ENCODE results near the gene MMP21.

MMP21 gene

GRCh38 chr10:125792342-125793300, 17.0 kb upstream of the MMP21 start:
- no peak for DNase-seq (ENCODE audit: low spot score)

- no peak for DNase-seq (ENCODE audit: low spot score)
Observed at GRCh38 chr10:125788156-125789034, 12.8 kb upstream of the MMP21 start.

GRCh38 chr10:125785791-125786190, 10.2 kb upstream of the MMP21 start:
- no peak for DNase-seq (ENCODE audit: low spot score)

DNA sequence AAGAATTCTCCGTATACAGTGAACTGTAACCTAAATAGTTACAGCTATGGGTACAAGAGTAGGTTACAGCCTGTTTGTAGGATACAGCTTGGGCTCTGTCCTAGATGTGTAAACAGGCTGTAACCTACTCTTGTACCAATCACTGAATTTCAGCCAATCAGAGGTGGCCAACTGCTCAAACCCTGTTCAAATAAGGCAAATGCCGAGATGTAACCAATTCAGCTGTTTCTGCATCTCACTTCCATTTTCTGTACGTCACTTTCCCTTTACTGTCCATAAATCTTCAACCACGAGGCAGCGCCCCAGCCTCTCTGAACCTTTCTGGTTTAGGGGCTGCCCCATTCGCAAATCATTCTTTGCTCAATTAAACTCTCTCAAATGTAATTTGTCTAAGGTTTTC, 8.3 kb upstream of the MMP21 start:
- no peak for DNase-seq (ENCODE audit: low spot score)

- no peak for DNase-seq (ENCODE audit: low spot score)
Observed at GRCh38 chr10:125783408-125783807, 7.8 kb upstream of the MMP21 start.

- DNase-seq (ENCODE audit: low spot score), result no peak
Observed at GRCh38 chr10:125782616-125783015, 7.0 kb upstream of the MMP21 start.

DNA sequence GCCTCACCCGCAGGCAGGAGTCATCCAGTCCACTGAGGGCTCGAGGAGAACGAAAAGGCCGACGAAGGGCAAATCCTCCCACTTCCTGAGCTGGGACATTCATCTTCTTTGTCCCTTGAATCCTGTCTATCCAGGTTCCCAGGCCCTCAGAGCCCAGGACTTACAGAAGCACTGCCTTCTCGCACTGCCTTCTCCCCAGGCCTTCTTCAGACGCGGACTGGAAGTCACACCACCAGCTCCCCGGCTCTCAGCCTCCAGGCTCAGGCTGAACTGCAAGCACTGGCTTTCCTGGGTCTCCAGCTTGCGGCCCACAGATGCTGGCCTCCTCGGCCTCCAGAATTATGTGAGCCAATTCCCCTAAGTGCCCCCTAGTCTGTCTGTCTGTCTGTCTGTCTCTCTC, 6.4 kb upstream of the MMP21 start:
- DNase-seq (ENCODE audit: low spot score), result no peak

GRCh38 chr10:125781374-125781773, 5.8 kb upstream of the MMP21 start:
- DNase-seq (ENCODE audit: low spot score), result no peak

DNA sequence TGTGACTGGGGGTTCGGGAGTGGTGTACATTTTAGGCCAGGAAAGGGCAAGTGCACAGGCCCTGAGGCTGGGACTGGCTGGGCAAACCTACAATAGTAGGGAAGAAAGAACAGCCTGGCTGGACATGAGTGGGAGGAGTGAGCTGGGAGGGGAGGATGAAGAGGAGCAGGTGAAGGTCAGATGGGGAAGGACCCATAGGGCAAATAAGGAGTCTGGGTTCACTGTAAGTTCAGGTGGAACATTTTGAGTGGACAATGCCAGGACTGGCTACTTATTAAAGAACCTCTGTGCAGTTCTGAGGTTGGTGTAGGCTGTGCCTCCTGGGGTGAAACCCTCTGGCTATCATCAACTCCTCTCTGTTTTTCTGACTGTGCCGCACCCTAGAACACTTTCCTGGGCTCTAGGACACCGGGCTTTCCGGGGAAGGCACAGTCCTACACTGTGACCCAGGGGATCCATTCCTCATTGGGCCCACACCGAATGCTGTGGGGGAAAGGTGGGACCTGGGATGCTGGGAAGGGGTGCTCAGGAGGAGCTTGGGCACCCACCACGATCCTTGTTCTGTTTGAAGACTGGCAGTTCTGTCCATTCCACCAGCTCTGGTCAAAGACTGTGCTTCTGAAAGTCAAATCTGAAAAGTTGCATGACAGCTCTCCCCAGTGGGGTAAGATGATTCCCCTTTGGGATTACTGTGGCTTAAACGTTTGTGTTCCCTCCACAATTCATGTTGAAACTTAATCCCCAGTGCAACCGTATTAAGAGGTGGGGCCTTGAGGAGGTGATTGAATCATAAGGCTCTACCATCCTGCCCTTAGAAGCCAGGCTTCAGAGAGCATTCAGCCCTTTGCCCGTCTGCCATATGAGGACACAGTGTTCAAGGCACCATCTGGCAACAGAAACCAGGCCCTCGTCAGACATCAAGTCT, 4.0 kb upstream of the MMP21 start:
- no peak for DNase-seq (ENCODE audit: low spot score)

GRCh38 chr10:125778556-125778955, 2.9 kb upstream of the MMP21 start:
- no peak for DNase-seq (ENCODE audit: low spot score)

DNA sequence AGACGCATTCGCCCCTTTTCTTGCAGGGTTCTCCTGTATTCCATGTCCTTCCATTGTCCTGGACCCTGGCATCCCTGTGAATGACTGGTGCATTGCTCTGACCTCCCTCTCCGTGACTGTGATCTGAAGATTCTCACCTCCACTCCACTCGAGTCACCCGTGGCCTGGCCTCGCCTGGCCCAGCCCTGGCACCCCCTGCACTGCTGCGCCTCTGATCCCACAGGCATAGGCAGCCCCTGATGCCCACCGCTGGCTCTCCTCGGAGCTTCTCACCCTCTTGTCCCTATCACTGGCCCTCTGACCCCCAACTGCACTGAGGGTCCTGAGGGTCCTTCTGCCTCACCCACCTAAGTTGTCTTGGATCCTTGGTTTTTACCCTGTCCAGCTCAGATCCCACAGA, 2.2 kb upstream of the MMP21 start:
- no peak for DNase-seq (ENCODE audit: low spot score)

DNA sequence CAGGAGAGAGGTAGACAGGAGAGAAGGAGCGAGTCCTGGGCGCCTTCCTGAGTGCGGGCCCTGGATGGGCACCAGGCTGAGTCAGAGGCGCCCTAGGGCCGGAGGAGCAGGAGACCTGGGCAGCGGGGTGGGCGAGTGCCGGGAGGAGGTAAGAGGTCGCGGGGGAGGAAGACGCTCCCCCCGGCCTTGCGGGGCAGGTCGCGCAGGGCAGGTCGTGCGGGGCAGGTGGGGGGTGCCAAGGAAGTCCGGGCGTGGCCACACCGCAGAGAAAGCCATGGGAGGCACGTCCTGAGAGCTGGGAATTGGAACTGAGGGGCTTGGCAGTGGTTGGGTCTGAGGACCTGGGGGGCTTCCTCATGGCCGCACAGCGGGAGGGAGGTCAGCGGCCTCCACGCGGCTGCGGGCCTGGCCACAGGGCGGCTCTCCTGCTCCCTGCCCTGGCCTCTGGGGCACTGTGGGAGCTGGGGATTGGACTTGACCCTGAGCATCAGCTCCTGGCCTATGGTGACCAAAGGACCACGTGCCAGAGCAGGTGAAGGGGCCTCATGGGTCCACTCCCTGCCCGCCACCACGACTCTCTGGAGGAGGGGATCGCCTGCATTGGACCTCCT, 935 bp downstream of the MMP21 start:
- DNase-seq (ENCODE audit: low spot score), result no peak

DNA sequence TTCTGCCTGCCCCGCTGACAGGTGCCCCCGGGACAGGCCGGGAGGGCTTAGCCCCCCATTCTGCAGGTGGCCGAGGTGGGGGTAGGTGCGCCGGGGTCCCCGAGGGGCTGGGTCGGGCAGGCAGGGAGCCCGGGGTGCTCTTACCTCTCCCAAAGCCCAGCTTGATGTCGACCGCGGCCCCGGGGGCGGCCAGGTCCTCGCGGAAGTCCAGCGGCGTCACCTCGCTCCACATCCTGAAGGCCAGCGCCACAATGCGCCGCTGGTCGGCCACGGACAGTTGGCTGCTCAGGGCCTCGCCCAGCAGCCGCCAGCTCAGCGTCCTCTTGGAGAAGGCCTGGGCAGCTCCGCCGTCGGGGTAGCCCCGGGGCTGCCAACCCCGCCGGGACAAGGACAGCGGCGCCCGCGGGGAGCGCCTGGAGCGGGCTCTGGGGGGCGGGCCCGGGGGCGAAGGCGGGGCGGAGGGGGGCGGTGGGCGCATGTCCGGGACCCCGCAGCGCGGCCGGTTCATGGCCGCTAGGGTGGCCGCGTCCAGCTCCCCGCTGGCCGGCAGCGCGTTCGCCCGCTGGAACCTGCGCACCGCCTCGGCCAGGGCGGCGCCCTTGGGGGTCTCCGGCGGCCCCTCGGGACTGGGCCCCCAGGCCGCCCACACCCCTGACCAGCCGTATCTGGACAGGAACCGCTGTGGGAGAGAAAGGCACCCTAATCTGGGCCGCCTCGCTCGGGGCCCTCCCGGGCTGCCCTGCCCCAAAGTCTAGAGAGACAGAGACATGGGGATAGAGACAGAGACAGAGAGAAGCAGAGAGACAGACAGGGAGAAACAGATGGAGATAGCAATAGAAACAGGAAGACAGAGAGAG, 1.7 kb downstream of the MMP21 start:
- DNase-seq (ENCODE audit: low spot score), result no peak

DNA sequence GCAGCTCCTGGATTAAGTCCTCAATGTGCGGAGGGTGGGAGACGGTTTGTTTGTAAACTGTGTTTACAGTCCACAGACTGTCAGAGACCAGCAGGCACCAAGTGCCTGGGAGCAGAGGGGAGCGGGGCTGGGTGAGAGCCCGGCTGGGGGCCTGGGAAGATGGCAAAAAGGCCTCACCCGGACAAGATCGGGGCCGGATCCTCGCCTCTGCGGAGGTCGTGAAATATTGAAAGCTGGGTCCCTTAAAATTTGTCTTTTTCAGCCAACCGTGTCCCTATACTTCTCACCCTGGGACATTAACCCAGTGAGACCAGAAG, 2.8 kb downstream of the MMP21 start:
- DNase-seq (ENCODE audit: low spot score), result no peak

DNA sequence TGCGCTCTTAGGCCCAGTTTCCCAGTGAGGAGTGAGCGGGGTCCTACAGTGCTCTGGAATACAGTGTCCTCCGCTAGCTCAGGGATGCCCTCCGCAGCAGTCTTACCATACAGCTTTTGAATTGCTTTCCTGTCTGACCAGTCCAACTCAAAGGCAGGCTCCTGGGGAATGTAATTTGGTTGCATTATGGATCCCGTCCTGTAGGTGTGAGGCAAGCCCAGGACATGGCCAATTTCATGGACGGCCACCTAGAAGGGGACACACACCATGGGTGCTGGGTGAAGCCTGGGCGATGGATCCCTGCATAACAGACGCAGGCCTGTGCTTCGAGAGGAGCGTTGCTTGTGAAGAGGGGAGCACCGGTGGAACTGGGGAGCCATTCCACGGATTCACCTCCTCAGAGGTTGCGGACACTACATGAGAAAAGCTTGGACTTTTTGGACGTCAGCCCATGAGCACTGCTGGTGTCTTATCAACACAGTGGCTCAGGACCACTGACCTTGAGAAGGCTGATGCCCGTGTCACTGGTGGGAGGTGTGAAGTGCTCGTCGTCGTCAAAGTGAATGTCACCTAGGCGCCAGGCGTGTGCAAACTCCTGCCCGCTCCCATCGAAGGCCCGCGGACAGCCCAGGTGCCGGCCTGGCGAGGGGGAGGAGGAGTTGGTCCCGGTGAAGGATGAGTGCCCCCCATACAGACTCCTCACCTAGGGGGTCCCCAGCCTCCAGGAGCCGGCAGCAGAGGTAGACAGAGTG, 3.3 kb downstream of the MMP21 start:
- no peak for DNase-seq (ENCODE audit: low spot score)

- DNase-seq (ENCODE audit: low spot score), result no peak
Observed at GRCh38 chr10:125770844-125771243, 4.8 kb downstream of the MMP21 start.

GRCh38 chr10:125769175-125769574, 6.4 kb downstream of the MMP21 start:
- DNase-seq (ENCODE audit: low spot score), result no peak

DNA sequence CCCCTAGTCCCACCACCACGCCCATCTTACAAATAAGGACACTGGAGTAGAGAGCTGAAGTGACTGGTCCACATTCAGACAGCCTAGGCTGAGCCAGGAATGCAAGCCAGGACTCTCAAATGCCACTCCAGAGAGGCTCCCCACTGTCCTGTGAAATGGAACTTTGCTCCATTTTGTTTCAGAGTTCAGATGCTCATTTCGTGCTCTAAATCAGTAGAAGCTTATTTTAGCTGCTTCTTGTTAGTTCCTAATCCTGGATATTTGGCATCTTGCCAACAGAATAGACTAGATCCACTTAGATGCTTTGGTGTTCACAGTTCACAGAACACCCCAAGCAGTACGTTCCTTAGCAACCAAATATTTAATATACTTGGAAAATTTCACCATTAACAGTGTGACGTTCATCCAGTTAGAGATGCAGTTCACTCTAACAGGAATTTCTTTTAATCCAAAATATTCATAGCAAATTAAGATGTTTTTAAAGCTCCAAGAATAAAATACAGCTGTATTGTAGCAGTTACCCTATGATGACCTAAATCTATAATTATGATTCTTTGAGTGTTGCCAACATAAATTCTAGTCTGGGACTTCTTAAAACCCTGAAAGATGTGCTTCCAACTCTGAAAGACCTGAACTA, 7.3 kb downstream of the MMP21 start:
- no peak for DNase-seq (ENCODE audit: low spot score)

DNA sequence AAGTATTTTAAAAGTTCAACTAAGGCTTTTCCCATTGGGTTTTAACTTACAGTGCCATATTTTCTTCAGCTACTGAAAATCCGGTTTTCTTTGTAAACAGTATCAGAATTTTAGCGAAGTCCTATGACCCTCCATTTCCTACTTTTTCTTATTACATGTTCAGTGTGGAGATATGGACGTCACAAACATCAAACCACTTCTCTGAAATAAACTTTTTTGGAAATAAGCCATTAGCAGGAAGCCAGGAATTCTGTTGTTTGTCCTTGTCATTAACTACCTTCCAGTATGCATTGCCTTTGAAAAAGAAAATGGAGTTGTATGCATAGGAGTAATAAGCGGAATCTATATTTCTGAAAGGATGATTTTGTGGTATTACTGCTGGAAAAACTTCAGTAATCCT, 9.1 kb downstream of the MMP21 start:
- no peak for DNase-seq (ENCODE audit: low spot score)

All from CD4-positive, alpha-beta T cell treated with Interleukin-15 for 4 hours (primary cell).